ENCODE measurements around the gene UBXN6. TPM values are rescaled to one million over a fixed set of nuclear protein-coding genes. Genes with fewer than 3 reads are reported as not detected.

Gene UBXN6
- total RNA-seq, 1 donor from 2014 or later: 52.8 TPM

DNA sequence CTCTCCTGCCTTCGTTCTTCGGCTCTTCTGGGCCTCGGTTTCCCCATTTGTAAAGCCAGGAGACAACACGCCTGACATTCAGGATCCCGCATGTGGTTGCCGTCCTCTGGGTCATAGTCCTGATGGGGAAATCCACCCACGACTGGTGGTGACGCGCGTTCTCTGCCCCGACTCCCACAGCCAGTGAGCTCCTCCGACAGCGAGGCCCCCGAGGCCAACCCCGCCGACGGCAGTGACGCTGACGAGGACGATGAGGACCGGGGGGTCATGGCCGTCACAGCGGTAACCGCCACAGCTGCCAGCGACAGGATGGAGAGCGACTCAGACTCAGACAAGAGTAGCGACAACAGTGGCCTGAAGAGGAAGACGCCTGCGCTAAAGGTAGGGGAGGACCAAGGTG, 30.9 kb upstream of the UBXN6 start:
- H3K4me1 Mint-ChIP-seq (ENCODE audit: low read depth): peaks cover 7% of the 10 kb centered on the region
- intact Hi-C loops (cut with micrococcal nuclease): no loop called here
- H3K27ac Mint-ChIP-seq: no peak overlapping the region
- no peak for DNase-seq (ENCODE audit: low spot score)
- H3K4me3 Mint-ChIP-seq (ENCODE audit: low read depth): no peak overlapping the region
- H3K9me3 Mint-ChIP-seq: no peaks in the 10 kb centered on the region
- peaks cover 31% of the 10 kb centered on the region for H3K36me3 Mint-ChIP-seq (ENCODE audit: low read depth)
- H3K27me3 Mint-ChIP-seq (ENCODE audit: low read depth): no peaks in the 10 kb centered on the region

DNA sequence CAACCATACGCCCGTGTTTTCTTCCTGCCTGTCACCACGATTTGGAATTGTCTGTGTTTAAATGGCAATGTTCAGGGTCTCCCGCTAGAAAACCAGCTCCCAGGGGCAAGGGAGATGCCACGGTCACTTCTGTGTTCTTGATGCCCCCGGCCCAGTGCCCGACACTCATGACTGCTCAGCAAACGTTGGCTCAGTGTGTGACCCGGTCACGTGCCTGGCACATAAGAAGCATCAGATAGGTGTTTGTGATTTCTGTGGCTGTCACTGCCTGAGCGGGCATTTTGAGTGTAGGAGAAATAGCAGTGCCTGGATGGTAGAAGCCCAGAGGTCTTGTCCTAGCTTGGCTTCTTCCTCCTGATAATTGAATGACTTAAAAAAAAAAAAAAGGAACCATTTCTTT, 30.0 kb upstream of the UBXN6 start:
- Mint-ChIP-seq H3K4me3 (ENCODE audit: low read depth) (no peak overlapping the region), H3K9me3 (no peaks in the 10 kb centered on the region), H3K27me3 (ENCODE audit: low read depth) (no peaks in the 10 kb centered on the region), H3K27ac (no peak overlapping the region), H3K36me3 (ENCODE audit: low read depth) (peaks cover 34% of the 10 kb centered on the region), H3K4me1 (ENCODE audit: low read depth) (peaks cover 7% of the 10 kb centered on the region)
- intact Hi-C loops (cut with micrococcal nuclease): no loop called here
- no peak for DNase-seq (ENCODE audit: low spot score)

DNA sequence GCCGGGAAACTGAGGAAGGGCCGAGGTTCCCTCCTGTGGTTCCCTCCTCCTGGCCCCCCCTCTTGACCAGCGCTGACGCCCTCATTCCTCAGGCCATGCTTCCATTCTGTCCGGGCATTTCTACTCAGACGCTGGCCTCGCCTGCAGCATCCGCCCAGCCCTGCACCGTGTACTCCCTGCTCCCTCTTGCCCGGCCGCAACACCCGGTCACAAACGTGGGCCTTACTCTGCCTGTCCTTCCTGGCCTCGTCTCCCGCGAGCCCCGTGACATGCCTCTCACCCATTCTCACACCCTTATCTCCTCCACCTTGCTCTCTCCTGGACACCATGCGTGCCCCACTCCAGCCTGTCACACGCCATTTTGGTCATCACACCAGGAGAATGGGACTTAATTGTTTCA, 25.8 kb upstream of the UBXN6 start:
- Mint-ChIP-seq H3K36me3 (ENCODE audit: low read depth) (peaks cover 19% of the 10 kb centered on the region), H3K9me3 (no peaks in the 10 kb centered on the region), H3K4me3 (ENCODE audit: low read depth) (no peak overlapping the region), H3K4me1 (ENCODE audit: low read depth) (peaks cover 7% of the 10 kb centered on the region), H3K27ac (no peak overlapping the region), H3K27me3 (ENCODE audit: low read depth) (no peaks in the 10 kb centered on the region)
- intact Hi-C loops (cut with micrococcal nuclease): no loop called here
- DNase-seq (ENCODE audit: low spot score): no peak

DNA sequence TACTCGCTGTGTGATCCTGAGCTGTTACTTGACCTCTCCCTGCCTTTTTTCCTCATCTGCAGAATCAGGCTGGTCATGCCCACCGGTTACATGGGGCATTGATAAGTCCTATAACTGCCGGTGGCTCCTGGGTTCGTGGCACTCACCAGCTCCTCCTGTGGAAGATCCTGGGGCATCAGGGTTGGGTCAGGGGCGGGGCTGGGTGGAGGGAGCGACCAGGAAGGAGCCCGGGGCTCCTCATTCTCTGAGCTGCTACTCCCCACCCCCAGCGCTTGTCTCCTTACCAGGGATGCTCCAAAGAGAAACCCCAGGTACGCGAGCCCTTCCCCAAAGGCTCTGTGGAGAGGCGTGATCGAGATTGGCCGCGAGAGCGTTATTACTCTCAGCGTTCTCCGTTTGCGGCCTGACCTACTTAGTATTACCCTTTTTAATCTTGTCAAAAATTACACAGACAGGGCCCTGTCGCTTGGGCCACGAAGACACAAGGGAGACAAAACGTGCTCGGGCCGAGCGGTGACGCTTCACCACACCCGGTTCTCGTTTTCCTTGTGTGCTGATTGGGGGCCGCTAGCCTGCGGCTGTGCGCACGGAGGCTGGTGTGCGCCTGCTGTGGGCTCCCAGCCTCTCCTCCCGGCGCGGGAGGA, 25.2 kb upstream of the UBXN6 start:
- Mint-ChIP-seq H3K4me3 (ENCODE audit: low read depth) (no peak overlapping the region), H3K36me3 (ENCODE audit: low read depth) (peaks cover 20% of the 10 kb centered on the region), H3K27me3 (ENCODE audit: low read depth) (no peaks in the 10 kb centered on the region), H3K27ac (no peak overlapping the region), H3K4me1 (ENCODE audit: low read depth) (peaks cover 7% of the 10 kb centered on the region), H3K9me3 (no peaks in the 10 kb centered on the region)
- intact Hi-C loops (cut with micrococcal nuclease): no loop called here
- DNase-seq (ENCODE audit: low spot score): no peak

DNA sequence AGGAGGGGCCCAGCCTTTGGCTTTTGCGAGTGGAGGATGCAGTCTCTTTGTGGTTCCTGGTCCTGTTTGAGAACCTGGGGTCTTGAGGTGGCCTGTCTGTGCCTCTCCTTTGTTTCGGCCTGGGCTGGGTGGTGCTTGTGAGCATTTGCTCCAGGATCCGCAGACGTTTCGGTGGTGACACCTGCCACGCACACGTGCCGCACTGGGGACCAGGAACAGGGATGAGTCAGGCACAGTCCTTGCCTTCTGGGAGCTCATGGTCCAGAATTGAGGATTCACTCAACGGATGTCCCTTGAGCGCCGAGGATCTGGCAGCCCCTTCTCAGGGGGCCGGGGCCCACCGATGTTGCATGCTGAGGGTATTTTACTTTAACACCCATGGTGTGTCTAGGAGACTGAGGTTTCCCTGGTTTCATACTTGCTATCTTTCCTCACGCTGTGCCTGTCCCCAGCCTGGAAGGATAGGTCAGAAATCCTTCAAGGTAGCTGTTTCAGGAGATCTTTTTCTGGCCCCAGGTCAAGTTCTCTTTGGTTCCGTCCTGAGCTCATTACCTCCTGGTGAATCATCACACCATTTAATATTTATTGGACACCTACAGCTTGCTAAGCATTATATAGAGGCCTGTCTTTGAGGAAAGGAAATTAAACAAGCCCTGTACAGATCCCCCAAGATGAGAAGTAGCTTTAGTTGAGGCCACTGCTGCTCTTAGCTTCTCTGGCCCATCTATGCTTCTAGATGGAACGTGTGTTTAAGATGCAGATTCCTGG, 19.6 kb upstream of the UBXN6 start:
- Mint-ChIP-seq H3K27me3 (ENCODE audit: low read depth) (no peaks in the 10 kb centered on the region), H3K36me3 (ENCODE audit: low read depth) (peaks cover 9% of the 10 kb centered on the region), H3K4me1 (ENCODE audit: low read depth) (peaks cover 13% of the 10 kb centered on the region), H3K9me3 (no peaks in the 10 kb centered on the region), H3K27ac (no peak overlapping the region), H3K4me3 (ENCODE audit: low read depth) (no peak overlapping the region)
- DNase-seq (ENCODE audit: low spot score): no peak
- intact Hi-C loops (cut with micrococcal nuclease): loop anchor here (10.0 kb wide), 1 partner anchor 152 kb away; no protein-coding TSS in a partner anchor

DNA sequence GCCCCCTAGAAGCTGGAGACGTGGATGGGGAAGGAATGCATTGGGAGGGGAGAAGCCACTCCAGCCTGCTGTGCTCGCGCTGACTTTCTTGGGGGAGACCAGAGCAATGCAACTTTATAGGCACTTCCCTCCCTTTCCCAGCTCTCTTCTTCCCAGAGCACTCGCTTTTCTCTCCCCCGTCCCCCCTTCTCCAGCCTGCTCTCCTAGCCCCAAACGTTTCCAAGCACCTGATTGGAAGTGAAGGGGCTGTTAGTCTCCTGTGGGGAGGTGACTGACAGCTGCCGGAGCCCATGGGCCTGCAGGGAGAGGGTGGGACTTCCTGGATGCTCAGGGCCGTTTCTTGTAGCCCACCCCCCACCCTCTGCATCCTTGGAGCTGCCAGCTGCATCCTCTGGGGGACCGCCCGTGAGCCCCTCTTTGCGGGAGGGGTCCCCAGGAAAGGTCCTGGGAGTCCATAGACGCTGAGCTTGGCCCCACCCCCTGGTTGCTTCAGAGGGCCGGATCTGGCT, 17.0 kb upstream of the UBXN6 start:
- H3K4me1 Mint-ChIP-seq (ENCODE audit: low read depth): peaks cover 18% of the 10 kb centered on the region
- DNase-seq (ENCODE audit: low spot score): no peak
- no peaks in the 10 kb centered on the region for H3K27me3 Mint-ChIP-seq (ENCODE audit: low read depth)
- H3K36me3 Mint-ChIP-seq (ENCODE audit: low read depth): peaks cover 9% of the 10 kb centered on the region
- H3K27ac Mint-ChIP-seq: peak overlapping the region; percentile 79
- intact Hi-C loops (cut with micrococcal nuclease): loop anchor here (5.0 to 10.0 kb wide), 2 partner anchors 150 to 248 kb away; partner anchors contain the start of gene DPP9
- no peaks in the 10 kb centered on the region for H3K9me3 Mint-ChIP-seq
- H3K4me3 Mint-ChIP-seq (ENCODE audit: low read depth): peak overlapping the region; percentile 85

DNA sequence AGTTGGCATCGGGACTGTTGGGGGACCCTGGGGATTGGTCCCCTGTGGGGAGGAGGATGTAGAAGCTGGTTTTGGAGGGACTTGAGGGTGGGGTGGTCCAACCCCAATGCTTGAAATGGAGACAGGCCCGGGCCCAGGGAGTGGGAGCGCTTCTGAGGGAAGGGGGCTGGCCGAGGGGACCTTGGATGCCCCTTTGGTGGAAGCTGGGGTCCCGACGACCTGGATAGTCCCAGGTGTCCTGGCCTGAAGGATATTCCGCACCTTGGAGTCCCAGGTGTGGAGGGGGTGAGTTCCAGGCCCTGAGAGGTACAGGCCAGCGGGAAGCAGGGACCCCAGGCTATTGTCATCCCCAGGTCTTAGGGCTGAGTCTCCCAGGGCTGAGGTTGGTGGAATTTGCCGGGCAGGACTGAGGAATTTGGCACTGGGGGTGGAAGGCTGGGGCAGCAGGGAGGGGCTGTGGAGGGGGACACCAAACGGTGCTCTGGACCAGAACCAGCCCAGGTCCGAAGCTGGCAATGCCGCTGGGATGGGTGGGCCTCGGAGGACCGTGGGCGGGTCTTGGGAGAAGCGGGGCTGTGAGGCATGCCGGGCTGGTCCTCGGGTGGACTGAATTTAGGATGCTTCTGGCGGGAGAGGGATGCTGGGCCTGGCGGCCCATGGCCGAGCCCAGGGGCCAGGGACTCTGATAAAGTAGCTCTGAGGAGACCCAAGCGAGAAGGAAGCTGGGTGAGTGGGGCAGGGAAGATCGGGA, 16.3 kb upstream of the UBXN6 start:
- H3K27me3 Mint-ChIP-seq (ENCODE audit: low read depth): no peaks in the 10 kb centered on the region
- no peaks in the 10 kb centered on the region for H3K9me3 Mint-ChIP-seq
- intact Hi-C loops (cut with micrococcal nuclease): loop anchor here (2.0 to 10.0 kb wide), 4 partner anchors 17 to 248 kb away; partner anchors contain the start of genes DPP9, SH3GL1 and UBXN6

DNA sequence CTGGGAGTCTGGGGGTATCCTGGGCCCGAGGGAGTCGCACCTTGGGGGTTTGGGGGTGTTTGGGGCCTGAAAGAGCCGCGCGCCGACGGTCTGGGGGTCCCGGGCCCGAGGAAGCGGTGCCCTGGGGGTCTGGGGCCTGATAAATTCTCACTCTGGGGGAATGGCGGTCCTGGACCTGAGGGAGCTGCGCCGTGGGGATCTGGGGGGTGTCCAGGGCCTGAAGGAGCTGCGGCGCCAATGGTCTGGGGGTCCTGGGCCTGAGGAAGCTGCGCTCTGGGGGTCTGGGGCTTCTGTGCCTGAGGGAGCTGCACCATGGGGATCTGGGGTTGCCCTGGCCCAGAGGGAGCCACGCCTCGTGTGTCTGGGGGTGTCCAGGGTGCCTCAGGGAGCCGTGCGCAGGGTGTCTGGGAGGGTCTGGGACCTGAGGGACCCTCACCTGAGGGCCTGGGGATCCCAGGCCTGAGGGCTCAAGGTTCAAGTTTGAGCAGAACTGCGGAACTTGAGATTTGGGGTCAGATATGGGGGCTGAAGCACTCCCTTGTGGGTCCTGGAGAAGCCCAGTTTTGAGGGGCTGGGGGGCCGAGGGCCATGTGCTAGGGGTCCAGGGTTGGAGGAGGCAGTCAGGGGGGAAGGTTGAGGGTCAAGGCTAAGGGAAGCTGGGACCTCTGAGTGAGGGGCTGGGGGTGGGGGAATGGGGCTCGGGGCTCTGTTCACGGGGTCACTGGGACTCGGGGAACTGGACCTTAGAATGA, 15.6 kb upstream of the UBXN6 start:
- Mint-ChIP-seq H3K4me1 (ENCODE audit: low read depth) (peaks cover 18% of the 10 kb centered on the region), H3K4me3 (ENCODE audit: low read depth) (peak overlapping the region; percentile 85), H3K27ac (peak overlapping the region; percentile 28)

More for the DNA sequence above, 16.3 kb upstream of the UBXN6 start:
- DNase-seq (ENCODE audit: low spot score): no peak
- H3K4me1 Mint-ChIP-seq (ENCODE audit: low read depth): peaks cover 18% of the 10 kb centered on the region
- peak overlapping the region; percentile 85 for H3K4me3 Mint-ChIP-seq (ENCODE audit: low read depth)
- peak overlapping the region; percentile 79 for H3K27ac Mint-ChIP-seq
- H3K36me3 Mint-ChIP-seq (ENCODE audit: low read depth): peaks cover 9% of the 10 kb centered on the region

DNA sequence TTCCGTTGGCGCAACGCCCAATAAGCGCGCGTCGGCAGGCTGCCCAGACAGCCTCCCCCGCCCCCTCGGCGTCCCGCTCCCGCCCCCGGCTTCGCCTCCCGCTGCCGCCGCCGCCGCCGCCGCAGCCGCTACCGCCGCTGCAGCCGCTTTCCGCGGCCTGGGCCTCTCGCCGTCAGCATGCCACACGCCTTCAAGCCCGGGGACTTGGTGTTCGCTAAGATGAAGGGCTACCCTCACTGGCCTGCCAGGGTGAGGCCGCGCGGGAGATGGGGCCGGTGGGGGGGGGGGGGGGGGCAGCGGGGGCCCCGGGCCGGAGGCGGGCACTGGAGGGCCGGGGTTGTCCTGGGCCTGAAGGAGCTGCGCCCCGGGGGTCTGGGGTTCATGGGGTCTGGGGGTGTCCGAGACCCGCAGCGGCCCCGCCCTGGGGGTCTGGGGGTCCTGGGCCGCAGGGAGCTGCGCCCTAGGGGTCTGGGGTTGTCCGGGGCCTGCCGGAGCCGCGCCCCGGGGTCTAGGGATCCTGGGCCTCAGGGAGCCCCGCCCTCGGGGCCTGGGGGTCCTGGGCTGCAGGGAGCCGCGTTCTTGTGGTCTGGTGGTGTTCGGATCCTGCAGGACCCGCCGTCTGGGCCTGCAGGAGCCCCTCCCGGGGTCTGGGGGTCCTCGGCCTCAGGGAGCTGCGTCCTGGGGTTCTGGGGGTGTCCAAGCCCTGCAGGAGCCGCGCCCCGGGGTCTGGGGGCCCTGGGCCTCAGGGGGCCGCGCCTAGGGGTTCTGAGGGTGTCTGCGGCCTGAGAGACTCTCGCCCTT, 14.8 kb upstream of the UBXN6 start, which contains the start of gene HDGFL2:
Gene HDGFL2 (plus strand): TSS at position 124 of the 801 bp plus-strand sequence. CDS start 54 bp downstream, at position 178.
- H3K4me3 Mint-ChIP-seq (ENCODE audit: low read depth): peak within 1 kb of the TSS; percentile 85

More for the DNA sequence above, 15.6 kb upstream of the UBXN6 start:
- H3K9me3 Mint-ChIP-seq: no peaks in the 10 kb centered on the region
- H3K36me3 Mint-ChIP-seq (ENCODE audit: low read depth): peaks cover 9% of the 10 kb centered on the region
- intact Hi-C loops (cut with micrococcal nuclease): loop anchor here (2.0 to 10.0 kb wide), 4 partner anchors 16 to 249 kb away; partner anchors contain the start of genes DPP9, SH3GL1 and UBXN6
- no peaks in the 10 kb centered on the region for H3K27me3 Mint-ChIP-seq (ENCODE audit: low read depth)
- DNase-seq (ENCODE audit: low spot score): no peak

DNA sequence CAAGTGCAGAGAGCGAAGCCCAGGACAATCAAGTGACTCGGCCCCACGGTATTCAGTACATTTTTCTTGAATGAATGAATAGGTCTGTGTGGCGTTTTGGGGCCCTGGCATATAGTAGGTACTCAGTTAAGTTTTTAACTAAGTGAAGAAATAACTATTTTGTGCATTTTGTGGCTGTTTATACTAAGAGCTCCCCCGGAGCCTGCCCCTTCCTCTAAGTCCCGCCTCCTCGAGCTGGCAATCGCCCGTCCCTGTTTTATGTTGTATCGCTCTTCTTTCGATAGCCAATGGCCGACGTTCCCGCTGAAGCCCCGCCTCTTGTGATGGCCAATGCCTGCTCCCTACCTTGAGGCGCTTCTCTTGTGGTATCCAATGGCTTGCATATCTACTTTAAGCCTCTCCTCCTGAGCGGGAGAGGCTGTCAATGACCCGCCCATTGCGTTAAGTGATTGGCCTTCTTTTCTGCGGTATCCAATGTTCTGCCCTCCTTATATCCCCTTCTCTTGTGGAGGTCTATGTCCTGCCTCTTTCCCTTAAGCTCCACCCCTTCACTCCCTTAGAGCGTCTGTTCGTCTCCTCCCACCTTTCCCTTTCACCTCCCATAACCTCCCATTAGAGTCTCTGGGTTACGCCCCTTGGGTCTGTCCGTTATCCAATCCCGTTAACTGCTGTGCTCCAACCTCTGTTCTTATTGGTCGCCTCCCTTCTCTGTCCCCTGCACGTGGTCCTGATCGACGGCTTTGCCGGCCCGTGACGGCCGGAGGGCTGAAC, 14.0 kb upstream of the UBXN6 start:
- peaks cover 4% of the 10 kb centered on the region for H3K36me3 Mint-ChIP-seq (ENCODE audit: low read depth)
- peak; percentile 99 for DNase-seq (ENCODE audit: low spot score)
- H3K9me3 Mint-ChIP-seq: no peaks in the 10 kb centered on the region
- H3K27ac Mint-ChIP-seq: no peak overlapping the region
- H3K27me3 Mint-ChIP-seq (ENCODE audit: low read depth): no peaks in the 10 kb centered on the region
- intact Hi-C loops (cut with micrococcal nuclease): loop anchor here (1.0 to 10.0 kb wide), 5 partner anchors 11 to 251 kb away; partner anchors contain the start of genes DPP9, SH3GL1 and UBXN6
- H3K4me3 Mint-ChIP-seq (ENCODE audit: low read depth): no peak overlapping the region
- peaks cover 18% of the 10 kb centered on the region for H3K4me1 Mint-ChIP-seq (ENCODE audit: low read depth)

More for the DNA sequence above, 14.8 kb upstream of the UBXN6 start, which contains the start of gene HDGFL2:
- Mint-ChIP-seq H3K27ac (peak within 1 kb of the TSS; percentile 28), H3K36me3 (ENCODE audit: low read depth) (peaks cover 6% of the 10 kb centered on the region), H3K4me1 (ENCODE audit: low read depth) (peaks cover 18% of the 10 kb centered on the region), H3K9me3 (no peaks in the 10 kb centered on the region), H3K27me3 (ENCODE audit: low read depth) (no peaks in the 10 kb centered on the region)
- DNase-seq (ENCODE audit: low spot score): no peak
- intact Hi-C loops (cut with micrococcal nuclease): loop anchor here (2.0 to 10.0 kb wide), 4 partner anchors 16 to 250 kb away; partner anchors contain the start of genes DPP9, SH3GL1 and UBXN6

DNA sequence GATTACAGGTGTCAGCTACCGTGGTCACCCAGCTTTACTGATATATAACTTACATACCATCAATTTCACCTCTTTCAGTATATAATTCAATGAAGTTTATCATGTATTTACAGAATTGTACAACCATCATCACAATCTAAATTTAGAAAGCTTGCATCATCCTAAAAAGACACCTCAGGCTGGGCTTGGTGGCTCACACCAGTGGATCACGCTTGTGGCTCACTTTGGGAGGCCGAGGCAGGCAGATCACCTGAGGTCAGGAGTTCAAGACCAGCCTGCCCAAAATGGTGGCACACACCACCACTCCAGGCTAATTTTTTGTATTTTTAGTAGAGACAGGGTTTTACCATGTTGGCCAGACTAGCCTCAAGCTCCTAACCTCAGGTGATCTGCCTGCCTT, 10.2 kb upstream of the UBXN6 start:
- no peak overlapping the region for H3K4me3 Mint-ChIP-seq (ENCODE audit: low read depth)
- H3K27ac Mint-ChIP-seq: no peak overlapping the region
- DNase-seq (ENCODE audit: low spot score): no peak
- H3K27me3 Mint-ChIP-seq (ENCODE audit: low read depth): no peaks in the 10 kb centered on the region
- intact Hi-C loops (cut with micrococcal nuclease): no loop called here
- no peaks in the 10 kb centered on the region for H3K36me3 Mint-ChIP-seq (ENCODE audit: low read depth)
- H3K9me3 Mint-ChIP-seq: no peaks in the 10 kb centered on the region
- peaks cover 5% of the 10 kb centered on the region for H3K4me1 Mint-ChIP-seq (ENCODE audit: low read depth)
